GM12892 (cell line): ENCODE measurements around the gene SMG9.

ENCODE experiments used
- POLR2A ChIP-seq: IDR thresholded peaks from 2 replicates; pipeline ENCODE4 v1.6.1; 2011; ENCODE audit warnings: low read depth, low read length, control low read depth
- TAF1 ChIP-seq: IDR thresholded peaks from 2 replicates; pipeline ENCODE4 v1.6.1; 2011; ENCODE audit warnings: low read depth, mild to moderate bottlenecking, control low read depth, low read length, borderline replicate concordance

- TF ChIP-seq POLR2A (no peak), TAF1 (no peak)
These were observed 2.4 kb downstream of the SMG9 start for GRCh38 chr19:43752287-43752875.
